H9 (cell line): ENCODE data around the gene BPIFB2. TPM values are rescaled to one million over a fixed set of nuclear protein-coding genes. Genes with fewer than 3 reads are reported as not detected.
"Not testable (repeated sequence)": the region's sequence is repeated elsewhere in the genome, so short reads cannot be mapped to it uniquely, and the experiment has no call there.

Source experiments
- DNase-seq: peaks from one replicate; pipeline ENCODE4 v3.0.0-alpha.2; 2017
- H2AFZ ChIP-seq: one replicate; pipeline ENCODE4 v1.6.1; 2013; ENCODE audit warnings: mild to moderate bottlenecking, low read length, control low read depth, moderate library complexity
- H2AK5ac ChIP-seq: 2 replicates; pipeline ENCODE4 v1.6.1; 2013; ENCODE audit warnings: low read length, control low read depth, mixed read lengths; ENCODE audit not compliant: insufficient read length
- H2BK120ac ChIP-seq: one replicate; pipeline ENCODE4 v1.6.1; 2013; ENCODE audit warnings: low read depth, mild to moderate bottlenecking, low read length, control low read depth, inconsistent platforms; ENCODE audit not compliant: poor library complexity, severe bottlenecking
- H2BK12ac ChIP-seq: 2 replicates; pipeline ENCODE4 v1.6.1; 2013; ENCODE audit warnings: low read length, control low read depth, mixed read lengths, low read depth; ENCODE audit not compliant: insufficient read length
- H2BK15ac ChIP-seq: 2 replicates; pipeline ENCODE4 v1.6.1; 2013; ENCODE audit warnings: low read depth, low read length, control low read depth
- H2BK20ac ChIP-seq: one replicate; pipeline ENCODE4 v1.6.1; 2013; ENCODE audit warnings: low read depth, mild to moderate bottlenecking, low read length, control low read depth, inconsistent platforms; ENCODE audit not compliant: poor library complexity, severe bottlenecking
- H2BK5ac ChIP-seq: 2 replicates; pipeline ENCODE4 v1.6.1; 2013; ENCODE audit warnings: low read length, control low read depth, mixed read lengths; ENCODE audit not compliant: insufficient read length
- H3K14ac ChIP-seq: 2 replicates; pipeline ENCODE4 v1.6.1; 2013; ENCODE audit warnings: low read length, control low read depth; ENCODE audit not compliant: insufficient read depth
- H3K18ac ChIP-seq: 2 replicates; pipeline ENCODE4 v1.6.1; 2013; ENCODE audit warnings: low read depth, mild to moderate bottlenecking, mixed read lengths, low read length, control low read depth; ENCODE audit not compliant: insufficient read length
- H3K23ac ChIP-seq: 2 replicates; pipeline ENCODE4 v1.6.1; 2013; ENCODE audit warnings: low read length, control low read depth, mixed read lengths, low read depth; ENCODE audit not compliant: insufficient read length
- H3K23me2 ChIP-seq: 2 replicates; pipeline ENCODE4 v1.6.1; 2013; ENCODE audit warnings: low read depth, mild to moderate bottlenecking, mixed read lengths, low read length, control low read depth; ENCODE audit not compliant: insufficient read length, poor library complexity, severe bottlenecking
- H3K27ac ChIP-seq: 2 replicates; pipeline ENCODE4 v1.5.1; 2013; ENCODE audit warnings: low read length, control low read depth, mixed read lengths, low read depth; ENCODE audit not compliant: insufficient read length
- H3K27me3 ChIP-seq: 2 replicates; pipeline ENCODE4 v1.6.1; 2013; ENCODE audit warnings: low read length, control low read depth, inconsistent platforms; ENCODE audit not compliant: insufficient read depth
- H3K4ac ChIP-seq: 2 replicates; pipeline ENCODE4 v1.6.1; 2013; ENCODE audit warnings: low read depth, mild to moderate bottlenecking, control low read depth, inconsistent platforms, low read length, moderate library complexity
- H3K4me1 ChIP-seq: 2 replicates; pipeline ENCODE4 v1.6.1; 2013; ENCODE audit warnings: low read length, control low read depth, inconsistent platforms; ENCODE audit not compliant: insufficient read depth
- H3K4me2 ChIP-seq: 2 replicates; pipeline ENCODE4 v1.6.1; 2013; ENCODE audit warnings: low read length, control low read depth, mixed read lengths; ENCODE audit not compliant: insufficient read length, insufficient read depth
- H3K56ac ChIP-seq: 2 replicates; pipeline ENCODE4 v1.6.1; 2013; ENCODE audit warnings: low read depth, mild to moderate bottlenecking, mixed read lengths, low read length, control low read depth; ENCODE audit not compliant: insufficient read length
- H3K79me1 ChIP-seq: 2 replicates; pipeline ENCODE4 v1.6.1; 2013; ENCODE audit warnings: low read depth, mild to moderate bottlenecking, moderate library complexity, low read length, control low read depth, inconsistent platforms; ENCODE audit not compliant: insufficient read depth, poor library complexity, severe bottlenecking
- H3K79me2 ChIP-seq: 2 replicates; pipeline ENCODE4 v1.6.1; 2013; ENCODE audit warnings: low read length, control low read depth, inconsistent platforms; ENCODE audit not compliant: insufficient read depth
- H3K9ac ChIP-seq: 2 replicates; pipeline ENCODE4 v1.6.1; 2013; ENCODE audit warnings: low read length, control low read depth, mixed read lengths; ENCODE audit not compliant: insufficient read length; ENCODE audit errors: extremely low read depth
- H3K9me3 ChIP-seq: one replicate; pipeline ENCODE4 v1.6.1; 2013; ENCODE audit warnings: low read depth, low read length, inconsistent platforms; ENCODE audit not compliant: control insufficient read depth
- H3T11ph ChIP-seq: one replicate; pipeline ENCODE4 v1.6.1; 2013; ENCODE audit warnings: mild to moderate bottlenecking, low read length, control low read depth, inconsistent platforms
- H4K20me1 ChIP-seq: one replicate; pipeline ENCODE4 v1.6.1; 2013; ENCODE audit not compliant: control insufficient read depth, insufficient read length, insufficient read depth
- H4K5ac ChIP-seq: 2 replicates; pipeline ENCODE4 v1.6.1; 2013; ENCODE audit warnings: low read depth, mild to moderate bottlenecking, mixed read lengths, low read length, control low read depth; ENCODE audit not compliant: insufficient read length
- H4K8ac ChIP-seq: replicated peaks from 2 replicates; pipeline ENCODE4 v1.6.1; 2013; ENCODE audit warnings: low read length, control low read depth, mixed read lengths, low read depth; ENCODE audit not compliant: insufficient read length
- H4K91ac ChIP-seq: 2 replicates; pipeline ENCODE4 v1.6.1; 2013; ENCODE audit warnings: low read depth, mild to moderate bottlenecking, moderate library complexity, mixed read lengths, low read length, control low read depth; ENCODE audit not compliant: insufficient read length
- H3K27ac Mint-ChIP-seq, 3 experiments: 2 replicates in 2 of 3; 3 replicates in 1 of 3; pipeline ENCODE4 v1.8.0; 2020 to 2021; ENCODE audit warnings: mixed read lengths in 3 of 3, mild to moderate bottlenecking in 1 of 3, moderate library complexity in 1 of 3
- H3K27me3 Mint-ChIP-seq: 2 replicates; pipeline ENCODE4 v1.8.0; 2021; ENCODE audit warnings: low read depth, mild to moderate bottlenecking, moderate library complexity, mixed read lengths
- H3K36me3 Mint-ChIP-seq, 3 experiments: 2 replicates in 2 of 3; 3 replicates in 1 of 3; pipeline ENCODE4 v1.8.0; 2020 to 2021; ENCODE audit warnings: low read depth in 3 of 3, mixed read lengths in 3 of 3; ENCODE audit not compliant: insufficient read depth in 1 of 3
- H3K4me1 Mint-ChIP-seq, 2 experiments: 2 replicates each; pipeline ENCODE4 v1.8.0; 2020; ENCODE audit warnings: mixed read lengths in 2 of 2
- H3K4me3 Mint-ChIP-seq, 2 experiments: 2 replicates in 1 of 2; 3 replicates in 1 of 2; pipeline ENCODE4 v1.8.0; 2020 to 2021; ENCODE audit warnings: mild to moderate bottlenecking in 2 of 2, mixed read lengths in 2 of 2, moderate library complexity in 1 of 2
- H3K9me3 Mint-ChIP-seq, 2 experiments: 2 replicates in 1 of 2; 3 replicates in 1 of 2; pipeline ENCODE4 v1.8.0; 2020; ENCODE audit warnings: mild to moderate bottlenecking in 2 of 2, mixed read lengths in 2 of 2, moderate library complexity in 1 of 2
- WGBS: extraction: QIAGEN DNeasy Blood & Tissue Kit; methylation state at CpG from one replicate; pipeline ENCODE4 v1.1.7; 2013; ENCODE audit warnings: missing lambda C conversion rate, low lambda C conversion rate, mixed read lengths; ENCODE audit not compliant: insufficient read length; ENCODE audit errors: extremely low coverage; 5-methylcytosine and 5-hydroxymethylcytosine counted together
- total RNA-seq: library from RNA; stranded (reverse); gene quantifications from 2 replicates; pipeline ENCODE4 v1.2.1, GENCODE V29; 2021

Gene BPIFB2
- total RNA-seq, 1 experiment from 2014 or later = not detected

DNA sequence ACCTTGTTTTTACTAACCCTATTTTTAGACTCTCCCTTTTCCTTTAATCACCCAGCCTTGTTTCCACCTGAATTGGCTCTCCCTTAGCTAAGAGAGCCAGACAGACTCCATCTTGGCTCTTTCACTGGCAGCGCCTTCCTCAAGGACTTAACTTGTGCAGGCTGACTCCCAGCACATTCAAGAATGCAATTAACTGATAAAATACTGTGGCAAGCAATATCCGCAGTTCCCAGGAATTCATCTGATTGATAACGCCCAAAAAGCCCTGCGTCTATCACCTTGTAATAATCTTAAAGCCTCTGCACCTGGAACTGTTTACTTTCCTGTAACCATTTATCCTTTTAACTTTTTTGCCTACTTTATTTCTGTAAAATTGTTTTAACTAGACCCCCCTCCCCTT is 32.4 kb upstream of the BPIFB2 start:
- not testable (repeated sequence) for H4K91ac ChIP-seq, H3K79me2 ChIP-seq, H3K4me3 Mint-ChIP-seq, H3K14ac ChIP-seq, H4K20me1 ChIP-seq, H3K4ac ChIP-seq, H2BK12ac ChIP-seq, H3K9me3 ChIP-seq, H3K9ac ChIP-seq, H2BK120ac ChIP-seq, DNase-seq, H2AFZ ChIP-seq, H3K27me3 ChIP-seq, H3K4me1 ChIP-seq, H3K18ac ChIP-seq, H3K79me1 ChIP-seq, H4K5ac ChIP-seq, H2BK20ac ChIP-seq, H2AK5ac ChIP-seq, H3K23ac ChIP-seq, H2BK15ac ChIP-seq, H3K27me3 Mint-ChIP-seq, H3K4me2 ChIP-seq, H3T11ph ChIP-seq, H3K36me3 Mint-ChIP-seq, H3K56ac ChIP-seq, H4K8ac ChIP-seq, H2BK5ac ChIP-seq, H3K23me2 ChIP-seq
- peak overlapping the region; percentile 17 for H3K27ac ChIP-seq
- Mint-ChIP-seq H3K9me3 (peaks cover 8 to 11% of the 10 kb centered on the region in 2 experiments), H3K27ac (peak overlapping the region in 1 of 3 experiments; percentile 87; a peak in 4 of 7 replicates), H3K4me1 (peaks cover 14 to 23% of the 10 kb centered on the region in 2 experiments)
- WGBS = no CpG with 5 or more reads among the region's 4 CpGs
